Upper lobe of left lung (tissue), 4 donors: ENCODE measurements around the gene NT5DC2.

Experiments
- EP300 ChIP-seq, 4 donors: sonication (generic); formaldehyde crosslinking; IDR thresholded peaks; one replicate each; pipeline ENCODE4 v1.5.1; 2017; ENCODE audit warnings: antibody characterized with exemption in 4 of 4, control low read depth in 2 of 4
- POLR2A ChIP-seq, 4 donors: fragments of 450-650 bp; IDR thresholded peaks; one replicate each; pipeline ENCODE4 v1.5.1; 2016 to 2017; ENCODE audit warnings: antibody characterized with exemption in 4 of 4, mild to moderate bottlenecking in 2 of 4
- POLR2AphosphoS5 ChIP-seq, 2 donors: sonication (generic); formaldehyde crosslinking; IDR thresholded peaks; one replicate each; pipeline ENCODE4 v1.5.1; 2017; ENCODE audit warnings: antibody characterized with exemption in 2 of 2
- TF ChIP-seq, protein P1 (sequence below), 6 experiments: fragments of 450-650 bp in 4 of 6; fragments of 200-600 bp in 2 of 6; sonication (generic) in 2 of 6; IDR thresholded peaks; one replicate each; pipeline ENCODE4 v1.5.1; 2016 to 2019; ENCODE audit warnings: antibody characterized with exemption in 6 of 6

DNA sequence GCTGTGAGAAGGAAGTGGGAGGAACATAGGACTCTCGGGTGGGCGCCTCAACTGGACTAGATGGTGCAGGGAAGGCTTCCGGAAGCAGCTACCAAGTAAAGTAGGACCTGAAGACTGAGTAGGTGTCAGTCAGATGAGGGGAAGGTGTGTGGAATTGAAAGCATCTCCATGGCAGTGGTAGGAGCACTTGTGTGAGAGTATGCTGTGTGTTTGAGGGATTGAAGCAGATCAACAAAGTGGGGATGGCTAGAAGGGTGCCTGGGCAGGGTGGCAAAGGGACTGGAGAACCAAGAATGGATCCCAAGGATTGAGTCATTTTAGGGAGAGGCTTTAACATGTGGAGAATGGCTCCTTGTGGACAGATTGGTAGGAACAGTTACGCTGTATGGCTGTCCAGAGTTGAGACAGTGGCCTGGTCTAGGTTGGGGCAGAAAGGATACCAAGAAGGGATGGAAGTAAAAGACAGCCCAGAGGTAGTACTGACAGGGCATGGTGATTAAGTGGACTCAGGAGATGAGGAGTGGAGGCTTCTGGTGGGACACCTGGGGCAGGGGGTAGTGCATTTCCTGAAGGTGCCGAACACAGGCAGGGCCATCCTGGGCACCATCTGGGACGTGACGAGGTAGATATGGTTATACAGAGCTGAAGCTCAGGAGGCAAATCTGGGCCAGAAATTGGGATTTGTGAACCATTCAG lies 4.2 kb upstream of the NT5DC2 start:
- TF ChIP-seq EP300 (IDR thresholded peaks at IDR 0.05) (no peak), POLR2A (IDR thresholded peaks at IDR 0.05) (no peak), POLR2AphosphoS5 (IDR thresholded peaks at IDR 0.05) (no peak)
- TF ChIP-seq, protein P1, sequence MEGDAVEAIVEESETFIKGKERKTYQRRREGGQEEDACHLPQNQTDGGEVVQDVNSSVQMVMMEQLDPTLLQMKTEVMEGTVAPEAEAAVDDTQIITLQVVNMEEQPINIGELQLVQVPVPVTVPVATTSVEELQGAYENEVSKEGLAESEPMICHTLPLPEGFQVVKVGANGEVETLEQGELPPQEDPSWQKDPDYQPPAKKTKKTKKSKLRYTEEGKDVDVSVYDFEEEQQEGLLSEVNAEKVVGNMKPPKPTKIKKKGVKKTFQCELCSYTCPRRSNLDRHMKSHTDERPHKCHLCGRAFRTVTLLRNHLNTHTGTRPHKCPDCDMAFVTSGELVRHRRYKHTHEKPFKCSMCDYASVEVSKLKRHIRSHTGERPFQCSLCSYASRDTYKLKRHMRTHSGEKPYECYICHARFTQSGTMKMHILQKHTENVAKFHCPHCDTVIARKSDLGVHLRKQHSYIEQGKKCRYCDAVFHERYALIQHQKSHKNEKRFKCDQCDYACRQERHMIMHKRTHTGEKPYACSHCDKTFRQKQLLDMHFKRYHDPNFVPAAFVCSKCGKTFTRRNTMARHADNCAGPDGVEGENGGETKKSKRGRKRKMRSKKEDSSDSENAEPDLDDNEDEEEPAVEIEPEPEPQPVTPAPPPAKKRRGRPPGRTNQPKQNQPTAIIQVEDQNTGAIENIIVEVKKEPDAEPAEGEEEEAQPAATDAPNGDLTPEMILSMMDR (IDR thresholded peaks at IDR 0.05), result no peak
